HS-5 (cell line): ENCODE data around the gene POMT2.

Experiments
- DNase-seq: peaks from one replicate; pipeline ENCODE4 v3.0.0-alpha.2; 2012; ENCODE audit warnings: low read depth

The POMT2 gene

DNA sequence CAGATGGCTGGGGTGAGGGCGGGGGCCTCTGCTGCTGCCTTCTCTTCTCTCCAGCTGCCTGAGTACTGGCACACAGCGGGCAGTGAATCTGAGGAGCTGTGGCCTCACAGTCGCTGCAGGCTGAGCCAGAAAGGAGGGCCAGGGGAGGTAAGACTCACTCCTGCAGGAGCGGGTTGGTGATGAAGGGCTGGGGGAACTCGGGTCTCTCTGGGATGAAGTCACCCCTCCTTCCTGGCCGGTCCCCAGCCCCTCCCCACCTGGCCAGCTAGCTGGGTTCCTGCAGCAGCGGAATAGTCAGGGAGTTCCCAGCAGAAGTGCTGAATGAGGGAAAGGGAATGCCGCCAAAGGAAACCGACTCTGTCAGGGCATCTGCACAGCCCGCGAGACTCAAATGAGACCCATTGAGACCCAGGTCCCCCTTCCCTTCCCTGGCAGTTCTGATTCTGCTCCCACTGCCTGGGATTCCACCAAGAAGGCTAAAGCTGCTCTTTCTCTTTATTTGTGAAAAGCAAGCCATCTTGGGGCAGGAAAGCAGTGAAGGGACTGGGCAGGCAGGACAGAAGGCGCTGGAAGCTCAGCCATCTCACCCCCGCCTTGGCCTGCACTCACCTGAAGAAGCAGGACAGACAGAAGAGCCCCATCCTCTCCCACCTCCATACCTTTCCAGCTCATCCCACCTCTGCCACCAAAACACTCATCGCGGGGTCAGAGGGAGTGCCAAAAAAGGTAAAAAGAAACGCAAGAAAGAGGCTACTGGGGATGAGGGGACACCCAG, 54.9 kb downstream of the POMT2 start:
- no peak for DNase-seq

DNA sequence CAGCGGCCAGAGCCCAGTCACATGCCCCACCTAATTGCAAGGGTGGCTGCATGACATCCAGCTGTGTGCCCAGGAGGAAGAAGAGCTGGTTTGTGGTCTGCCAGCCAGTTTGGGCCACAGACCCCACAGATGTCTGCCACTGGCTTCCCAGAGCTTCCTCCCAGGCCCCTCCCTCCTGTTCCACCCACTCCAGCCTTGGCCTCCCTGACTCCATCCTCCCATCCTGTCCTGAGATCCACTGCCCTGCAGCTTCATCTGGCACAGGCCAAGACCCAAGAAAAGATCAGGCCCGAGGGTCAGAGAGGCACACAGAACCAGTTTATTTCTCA, 55.5 kb downstream of the POMT2 start:
- no peak for DNase-seq

DNA sequence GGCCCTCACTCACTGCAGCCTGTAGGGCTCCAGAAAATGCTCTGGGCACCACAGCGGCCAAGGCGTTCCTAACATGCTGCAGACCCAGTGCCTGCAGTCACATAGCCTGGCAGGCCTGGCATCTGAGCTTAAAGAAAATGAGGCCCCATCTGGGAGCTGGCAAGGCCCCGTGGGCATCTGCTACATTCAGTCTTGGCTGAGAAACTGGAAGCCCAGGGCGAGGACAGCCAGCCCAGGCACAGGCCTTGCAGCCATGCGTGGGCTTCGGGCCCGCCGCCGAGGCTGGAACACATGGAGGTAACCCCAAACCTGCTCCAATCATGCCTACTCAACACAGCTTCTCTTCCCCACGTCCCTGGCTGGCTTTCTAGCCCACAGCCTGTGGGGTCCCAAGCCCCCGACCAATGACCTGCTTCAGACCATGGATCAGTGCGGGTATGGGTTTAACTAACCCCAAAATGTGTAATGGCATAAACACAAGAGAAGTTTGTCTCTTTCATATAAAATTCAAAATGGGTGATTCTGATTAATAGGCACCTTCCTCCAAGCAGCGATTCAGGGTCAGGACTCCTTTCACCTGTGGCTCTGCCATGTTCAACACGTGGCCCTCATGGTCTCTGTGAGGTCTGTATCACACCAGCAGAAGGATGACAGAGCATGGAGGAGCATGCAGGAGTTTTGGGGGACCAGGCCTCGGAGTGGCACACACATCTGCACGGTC, 56.1 kb downstream of the POMT2 start:
- no peak for DNase-seq

DNA sequence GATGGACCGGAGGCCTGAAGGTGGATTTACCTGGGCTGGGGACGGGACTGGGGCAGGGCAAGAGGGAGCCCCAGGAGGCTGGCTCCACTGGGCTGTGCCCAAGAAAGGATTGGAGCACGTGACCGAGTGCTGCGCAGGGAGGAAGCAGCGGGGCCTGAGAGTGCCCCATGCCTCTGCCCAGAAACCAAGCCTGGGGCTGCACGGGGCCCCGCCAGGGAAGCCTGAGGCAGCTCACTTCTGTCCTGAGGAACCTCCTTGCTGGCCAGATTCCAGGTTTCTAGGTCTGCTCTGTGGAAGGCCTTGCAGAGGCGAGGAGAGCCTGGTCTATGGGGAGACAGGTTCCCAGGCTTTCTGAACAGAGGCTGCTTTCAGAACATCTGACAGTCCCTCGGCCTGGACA, 60.1 kb downstream of the POMT2 start:
- DNase-seq, result no peak

DNA sequence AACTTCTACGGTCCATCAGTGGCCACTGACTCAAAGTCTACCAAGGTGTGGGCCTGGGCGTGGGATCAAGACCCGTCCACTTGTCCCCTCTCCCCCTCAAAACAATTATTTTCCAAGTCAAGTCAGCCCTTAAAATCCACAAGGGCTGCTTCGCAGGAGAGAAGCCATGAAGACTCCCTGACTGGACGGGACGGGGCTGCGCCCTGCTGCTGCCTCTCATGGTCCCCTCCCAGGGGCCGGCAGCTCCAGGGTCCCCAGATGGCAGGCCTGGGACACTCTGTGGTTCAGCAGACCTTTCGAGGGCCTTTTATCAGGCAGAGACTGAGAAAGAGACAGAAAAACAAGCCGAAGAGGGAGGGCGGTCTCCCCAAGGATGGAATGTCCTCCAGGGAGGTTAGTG, 60.5 kb downstream of the POMT2 start:
- no peak for DNase-seq

DNA sequence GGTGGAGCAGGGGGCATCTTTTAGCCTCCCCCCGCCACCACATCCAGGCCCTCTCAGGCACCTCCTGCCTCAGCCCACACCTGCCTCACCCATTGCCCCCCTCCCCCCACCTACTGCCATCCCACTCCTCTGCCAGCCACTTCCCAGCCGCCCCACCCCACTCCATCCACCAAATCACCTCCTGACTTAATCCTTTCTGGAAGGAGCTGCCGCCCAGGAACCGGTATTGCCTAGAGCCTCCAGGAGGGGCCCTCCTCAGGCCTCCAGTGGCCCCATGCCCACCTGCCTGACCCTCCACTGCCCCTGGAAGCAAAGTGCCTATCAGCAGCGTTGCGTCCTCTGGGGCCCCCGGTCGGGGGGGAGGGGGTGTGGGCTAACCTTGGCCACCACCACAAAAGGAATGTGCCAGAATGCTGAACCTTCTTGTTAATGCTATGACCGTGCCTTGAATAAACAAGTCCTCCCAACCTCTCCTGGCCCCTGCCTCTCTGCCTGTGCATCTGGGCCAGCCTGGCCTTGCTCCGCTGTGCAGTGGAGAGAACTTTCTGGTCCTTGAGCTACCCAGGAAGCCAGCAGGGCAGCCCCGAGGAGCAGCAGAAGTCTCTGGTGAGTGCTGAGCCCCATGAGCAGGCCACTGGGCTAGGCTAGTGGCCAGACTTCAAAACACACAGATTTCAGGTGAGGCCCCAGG, 61.5 kb downstream of the POMT2 start:
- DNase-seq, result no peak

DNA sequence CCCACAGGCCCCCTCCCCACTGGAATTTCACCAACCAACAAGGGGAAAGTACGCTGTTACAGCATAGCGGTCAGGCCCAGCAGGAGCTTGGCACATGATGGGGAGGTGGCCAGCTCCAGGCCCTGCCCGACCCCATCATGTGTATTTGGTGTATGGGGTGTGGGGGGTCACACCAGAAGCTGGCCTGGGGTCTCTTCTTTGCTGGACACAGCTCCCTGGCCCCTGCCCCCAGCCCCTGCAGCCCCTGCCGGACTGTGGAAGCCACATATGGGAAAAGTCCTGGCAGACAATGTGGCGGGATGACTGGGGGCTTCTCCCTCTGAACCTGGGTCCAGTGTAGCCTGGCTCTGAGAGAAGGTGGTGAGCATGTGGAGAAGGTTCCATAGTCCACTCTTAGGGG, 62.1 kb downstream of the POMT2 start:
- no peak for DNase-seq

DNA sequence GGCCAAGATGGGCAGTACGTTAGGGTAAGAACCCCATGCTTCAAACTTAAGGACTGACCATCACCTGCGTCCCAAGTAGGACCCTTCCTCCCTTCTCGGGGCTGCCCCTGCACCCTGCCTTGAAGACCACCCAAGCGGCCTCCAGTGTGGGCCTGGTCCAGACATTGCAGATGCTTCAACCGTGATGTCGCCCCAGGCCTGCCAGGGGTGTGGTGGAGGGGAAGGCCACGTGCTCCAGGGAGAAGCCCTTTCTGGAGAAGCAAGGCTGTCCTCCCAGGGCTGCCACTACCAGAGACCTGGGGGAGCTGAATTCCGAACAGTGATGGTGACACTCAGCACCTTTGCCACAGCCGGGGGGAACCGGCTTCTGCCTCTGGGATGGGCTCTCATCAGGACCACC, 63.0 kb downstream of the POMT2 start:
- no peak for DNase-seq

DNA sequence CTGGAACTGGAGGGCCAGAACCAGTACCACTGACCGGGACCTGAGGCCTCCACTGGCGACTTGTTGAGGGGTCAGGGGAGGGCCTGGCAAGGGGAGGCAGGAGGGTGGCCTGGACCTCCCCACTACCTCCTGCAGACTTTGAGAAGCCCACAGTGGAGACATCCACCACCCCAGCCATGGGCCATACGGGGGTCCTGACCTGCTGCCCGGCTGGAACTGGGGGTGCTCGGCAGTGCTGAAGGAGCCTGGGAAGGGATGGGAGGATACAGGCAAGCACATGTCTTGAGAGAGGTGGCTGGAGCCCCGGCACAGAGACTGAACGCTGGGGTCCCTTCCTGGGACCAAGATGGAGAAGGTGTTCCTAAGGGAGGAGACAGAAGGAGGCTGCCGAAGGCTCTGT, 64.0 kb downstream of the POMT2 start:
- DNase-seq, result no peak

DNA sequence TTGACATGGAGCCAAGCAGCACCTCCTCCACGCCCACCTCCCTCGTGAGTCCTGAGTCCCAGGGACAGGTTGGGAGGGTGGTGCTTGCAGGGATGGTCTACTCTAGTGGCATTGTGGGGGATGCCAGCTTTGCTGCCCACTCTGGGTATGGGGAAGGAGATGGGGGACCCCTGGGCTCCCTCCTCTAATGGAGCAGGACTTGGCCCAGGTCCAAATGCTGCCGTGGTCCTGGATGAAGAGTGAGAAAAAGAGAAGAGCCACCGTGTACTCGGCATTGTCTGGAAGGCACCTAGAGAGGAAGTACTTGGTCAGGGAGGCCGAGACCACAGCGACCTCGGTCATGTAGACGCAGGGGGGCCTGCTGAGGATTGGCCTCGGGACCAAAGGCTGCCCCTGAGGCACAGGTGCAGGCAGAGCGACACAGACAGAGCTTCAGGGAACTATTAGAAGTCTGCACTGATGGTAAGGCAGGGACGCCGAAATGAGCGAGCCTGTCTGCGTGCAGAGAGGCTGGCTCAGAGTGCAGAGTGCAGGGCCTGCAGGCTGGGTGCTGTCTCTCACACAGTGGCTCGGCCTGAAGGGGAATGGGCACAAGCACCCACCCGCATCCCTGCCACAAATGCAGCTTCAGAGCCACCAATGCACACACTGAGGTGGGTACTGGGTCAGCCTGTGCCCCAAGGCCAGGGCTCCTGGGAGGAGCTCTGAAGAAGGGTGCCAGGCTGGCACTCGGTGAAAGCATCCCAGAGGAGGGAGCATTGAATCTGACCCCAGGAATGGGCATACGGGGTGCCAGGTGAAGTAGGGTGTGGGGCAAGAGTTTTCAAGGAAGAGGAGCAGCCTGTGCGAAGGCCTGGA, 67.1 kb downstream of the POMT2 start:
- no peak for DNase-seq

DNA sequence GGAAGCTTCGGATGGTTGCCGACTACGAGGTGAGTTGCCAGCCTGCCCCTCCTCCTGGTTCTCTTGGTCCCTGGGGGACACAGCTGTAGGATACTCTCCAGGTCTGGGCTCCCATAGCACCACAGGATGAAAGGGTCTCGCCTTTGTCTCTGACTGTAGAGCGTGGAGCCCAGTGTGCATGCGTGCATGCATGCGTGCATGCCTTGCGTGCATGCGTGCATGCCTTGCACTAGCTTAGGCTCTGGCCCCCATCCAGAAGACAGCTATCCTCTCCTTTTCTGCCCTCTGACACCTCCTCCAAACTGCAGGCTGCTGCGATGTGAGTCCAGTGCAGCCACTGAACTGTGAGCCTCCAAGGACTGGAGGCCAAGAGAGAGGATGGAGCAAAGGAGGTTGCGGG, 68.8 kb downstream of the POMT2 start:
- DNase-seq, result no peak

DNA sequence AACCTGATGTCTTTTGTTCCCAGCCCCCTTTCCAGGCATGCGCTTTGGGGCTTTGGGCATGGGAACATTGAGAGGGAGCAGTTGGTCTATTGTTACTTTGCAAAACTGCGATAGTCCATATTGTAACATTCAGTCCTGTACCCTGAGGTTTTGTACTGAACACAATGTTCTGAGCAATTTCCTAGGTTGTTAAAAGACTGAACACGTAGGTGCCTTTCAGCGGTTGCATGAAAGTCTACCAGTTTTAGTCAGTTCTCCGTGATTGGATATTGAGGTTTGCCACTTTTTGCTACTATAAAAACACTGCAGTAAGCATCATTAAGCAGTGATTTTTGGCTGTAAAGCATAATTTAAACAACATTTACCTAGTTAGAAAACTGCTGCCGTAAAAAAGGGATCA, 69.8 kb downstream of the POMT2 start:
- no peak for DNase-seq

DNA sequence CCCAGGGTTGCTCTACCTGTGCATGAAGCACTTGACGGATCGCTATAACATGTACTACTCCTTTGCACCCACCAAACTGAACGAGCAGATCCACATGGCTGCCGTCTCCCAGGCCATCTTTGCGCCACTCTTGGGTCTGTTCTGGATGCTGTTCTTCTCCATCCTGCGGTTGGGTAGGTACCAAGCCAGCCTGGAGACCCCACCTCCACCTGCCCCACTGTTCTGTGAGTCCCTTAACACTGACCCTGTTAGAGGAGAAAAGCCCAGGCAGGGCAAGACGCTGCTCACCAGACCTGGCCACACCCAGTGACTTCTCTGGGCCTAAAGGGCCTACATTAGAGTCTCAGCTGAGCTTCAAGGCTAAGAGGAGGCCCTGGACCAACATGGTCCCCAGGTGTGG, 71.4 kb downstream of the POMT2 start:
- DNase-seq, result no peak

DNA sequence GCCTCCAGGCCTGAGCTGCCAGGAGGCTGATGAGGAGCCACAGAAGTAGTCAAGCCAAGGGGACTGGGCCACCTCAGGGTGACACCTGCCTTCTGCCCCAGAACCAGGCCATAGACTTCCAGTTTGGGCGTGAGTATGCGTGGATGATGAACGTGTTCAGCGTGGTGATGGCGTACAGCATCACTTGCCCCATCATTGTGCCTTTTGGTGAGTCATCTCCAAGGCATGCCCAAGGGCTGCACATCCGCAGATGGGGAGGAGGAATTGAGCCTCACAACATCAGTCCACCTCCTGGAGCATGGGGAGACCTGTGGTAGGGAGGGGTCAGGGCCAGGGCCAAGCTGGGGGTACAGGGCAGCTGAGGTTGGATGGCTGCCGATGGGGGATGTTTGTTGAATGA, 72.0 kb downstream of the POMT2 start:
- peak; percentile 5 for DNase-seq

DNA sequence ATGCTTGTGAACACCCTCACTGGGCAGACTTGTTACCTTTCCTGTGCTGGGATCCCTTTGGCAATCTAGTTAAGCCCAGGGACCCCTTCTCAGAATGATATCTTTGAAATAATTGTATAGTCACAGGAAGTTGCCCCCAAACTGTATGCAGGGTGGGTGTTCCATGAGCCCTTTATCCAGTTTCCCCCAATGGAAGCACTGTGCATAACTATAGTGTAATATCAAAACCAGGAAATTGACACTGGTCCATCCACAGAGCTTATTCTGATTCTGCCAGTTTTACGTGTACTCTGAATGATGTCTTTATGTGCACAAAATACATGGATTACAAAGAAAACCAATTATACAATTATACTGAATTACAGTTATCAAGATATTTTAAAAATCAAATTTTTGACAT, 73.9 kb downstream of the POMT2 start:
- DNase-seq, result no peak

DNA sequence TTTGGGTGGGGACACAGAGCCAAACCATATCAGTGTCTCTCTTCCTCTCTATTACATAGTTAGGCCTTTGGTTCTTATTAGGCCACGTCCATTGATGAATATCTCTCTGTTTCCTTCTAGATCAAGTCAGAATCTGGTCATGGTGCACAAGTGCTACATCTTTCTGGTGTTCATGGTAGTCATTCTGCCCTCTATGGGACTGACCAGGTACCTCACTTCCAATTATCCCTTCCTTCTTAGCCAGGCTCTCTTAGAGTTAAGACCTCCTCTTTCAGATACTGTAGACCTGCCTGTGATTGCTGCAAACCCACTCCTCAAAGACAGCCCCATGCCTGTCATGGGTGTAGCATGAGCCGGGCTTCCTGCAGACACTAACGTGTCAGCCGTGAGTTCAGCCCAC, 74.9 kb downstream of the POMT2 start:
- no peak for DNase-seq

DNA sequence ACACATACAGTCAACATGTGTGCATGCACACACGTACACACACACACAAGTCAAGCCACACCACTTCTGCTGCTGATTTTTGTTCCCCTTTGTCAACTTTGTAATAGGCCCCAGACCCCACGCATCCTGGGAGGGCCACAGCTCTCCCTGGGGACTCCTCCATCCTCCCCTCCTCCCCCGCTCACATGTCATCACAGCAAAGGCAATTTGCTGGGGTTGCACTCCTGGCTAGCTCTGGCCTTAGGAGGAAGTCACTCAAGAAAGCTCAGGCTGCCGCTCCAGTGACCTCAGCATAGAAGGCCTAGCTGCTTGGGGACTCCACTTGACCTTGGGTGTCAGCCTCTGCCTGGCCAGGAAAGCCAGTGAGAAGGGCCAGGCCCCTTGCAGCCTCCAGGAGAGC, 76.8 kb downstream of the POMT2 start:
- no peak for DNase-seq

DNA sequence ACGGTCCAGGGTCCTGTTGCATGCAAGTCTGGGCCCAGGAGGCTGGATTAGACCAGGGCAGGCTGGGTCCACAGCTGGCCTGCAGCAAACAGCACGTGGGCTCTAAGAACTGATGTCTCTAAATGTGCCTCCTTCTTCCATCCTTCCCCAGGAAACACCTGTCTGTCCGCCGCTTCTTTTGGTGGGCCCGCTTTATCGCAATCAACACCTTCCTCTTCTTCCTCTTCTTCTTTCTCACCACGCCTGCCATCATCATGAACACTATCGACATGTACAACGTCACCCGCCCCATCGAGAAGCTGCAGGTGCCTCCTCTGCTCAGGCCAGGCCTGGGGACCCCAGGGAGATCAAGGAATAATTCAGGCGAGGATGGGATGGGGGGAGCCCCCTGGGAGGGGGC, 77.9 kb downstream of the POMT2 start:
- DNase-seq, result no peak

DNA sequence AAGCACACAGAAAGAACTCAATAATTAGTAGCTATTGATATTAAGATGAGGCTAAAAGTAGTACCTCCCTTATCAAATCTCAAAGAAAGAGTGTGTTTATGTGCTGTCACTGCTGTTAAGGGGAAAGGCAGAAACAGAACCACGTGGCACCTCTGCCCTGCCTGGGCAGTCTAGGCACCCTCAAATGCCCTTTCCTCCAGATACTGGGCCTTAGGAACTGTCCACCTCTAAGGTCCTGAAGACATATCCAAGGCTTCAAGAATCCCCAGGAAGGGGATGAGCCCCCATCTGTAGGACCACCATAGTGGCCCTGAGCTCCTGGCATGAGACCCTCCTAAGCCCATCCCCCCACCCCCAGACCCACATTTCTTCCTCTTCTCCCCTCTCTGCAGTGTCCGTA, 78.7 kb downstream of the POMT2 start:
- no peak for DNase-seq

DNA sequence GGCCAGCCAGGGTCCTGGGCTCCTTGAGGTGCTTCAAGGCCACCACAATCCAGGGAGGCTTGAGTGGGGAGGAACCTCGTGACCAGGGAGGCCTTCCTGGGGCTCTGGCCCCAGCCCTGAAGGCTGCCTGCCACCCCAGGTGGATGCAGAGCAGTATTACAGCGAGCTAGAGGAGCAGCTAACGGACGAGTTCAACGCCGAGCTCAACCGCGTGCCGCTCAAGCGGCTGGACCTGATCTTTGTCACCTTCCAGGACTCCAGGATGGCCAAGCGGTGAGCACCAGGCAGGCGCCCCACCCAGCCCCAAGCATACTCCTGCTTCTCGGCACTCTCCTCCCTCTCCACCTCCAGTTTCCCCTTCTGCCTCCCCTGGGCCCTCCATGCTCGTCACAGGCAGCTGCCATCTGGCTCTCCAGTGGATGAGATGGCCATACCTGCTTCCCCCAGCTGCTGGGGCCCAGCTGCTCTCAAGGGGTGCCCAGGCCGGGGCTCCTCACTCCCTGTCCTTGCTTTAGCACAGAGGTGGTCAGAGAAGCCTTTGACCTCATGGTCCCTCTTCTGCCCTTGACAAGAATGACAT, 80.3 kb downstream of the POMT2 start:
- DNase-seq, result no peak

DNA sequence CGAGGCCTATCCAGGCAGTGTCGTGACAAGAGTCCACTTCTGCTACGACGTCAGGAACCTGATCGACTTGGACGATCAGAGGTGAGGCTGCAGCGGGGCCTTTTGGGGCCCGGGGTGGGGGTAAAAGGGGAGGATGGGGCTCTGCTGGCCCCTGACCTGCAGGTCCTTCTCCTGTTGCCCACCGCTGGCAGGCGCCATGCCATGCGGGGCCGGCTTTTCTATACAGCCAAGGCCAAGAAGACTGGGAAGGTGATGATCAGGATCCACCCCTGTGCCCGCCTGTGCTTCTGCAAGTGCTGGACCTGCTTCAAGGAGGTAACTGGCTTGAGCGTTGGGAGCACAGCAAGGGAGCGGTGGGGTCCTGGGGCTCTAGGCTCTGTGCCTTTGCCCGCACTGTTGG, 81.3 kb downstream of the POMT2 start:
- no peak for DNase-seq

DNA sequence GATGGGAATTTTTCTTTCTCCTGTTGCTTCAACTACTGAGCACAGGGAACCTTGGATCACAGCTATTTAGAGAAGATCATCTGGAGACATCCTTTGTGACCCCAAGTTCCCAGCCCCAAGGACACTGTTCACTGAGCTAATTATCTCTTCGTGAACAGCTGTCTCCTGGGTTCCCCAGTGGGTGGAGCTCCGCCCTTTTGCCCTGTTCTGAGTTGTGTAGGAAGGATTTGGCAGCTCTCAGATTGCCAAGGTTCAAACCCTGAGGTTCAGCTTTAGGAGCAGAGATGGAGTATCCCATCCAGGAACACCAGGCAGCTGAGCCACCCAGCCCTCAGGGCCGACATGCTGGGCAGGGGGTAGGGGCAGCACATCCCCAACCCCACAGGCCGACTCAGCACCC, 81.7 kb downstream of the POMT2 start:
- no peak for DNase-seq
